ENCODE results near the gene USP21.

DNA sequence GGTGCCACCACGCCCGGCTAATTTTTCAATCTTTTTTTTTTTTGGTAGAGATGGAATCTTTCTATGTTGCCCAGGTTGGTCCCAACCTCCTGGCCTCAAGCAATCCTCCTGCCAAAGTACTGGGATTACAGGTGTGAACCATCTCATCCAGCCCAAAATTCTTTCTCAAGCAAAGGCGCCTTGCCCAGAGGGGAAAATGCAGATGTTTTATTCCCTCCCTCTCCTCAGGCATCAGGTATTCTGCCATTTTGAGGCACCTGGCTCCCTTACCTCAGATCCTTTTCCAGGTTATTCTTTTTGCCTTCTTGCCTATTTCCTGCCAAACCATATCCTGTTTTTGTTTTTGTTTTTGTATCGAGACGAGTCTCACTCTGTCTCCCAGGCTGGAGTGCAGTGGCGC, 29.1 kb downstream of the USP21 start:
- TF ChIP-seq, protein P1, sequence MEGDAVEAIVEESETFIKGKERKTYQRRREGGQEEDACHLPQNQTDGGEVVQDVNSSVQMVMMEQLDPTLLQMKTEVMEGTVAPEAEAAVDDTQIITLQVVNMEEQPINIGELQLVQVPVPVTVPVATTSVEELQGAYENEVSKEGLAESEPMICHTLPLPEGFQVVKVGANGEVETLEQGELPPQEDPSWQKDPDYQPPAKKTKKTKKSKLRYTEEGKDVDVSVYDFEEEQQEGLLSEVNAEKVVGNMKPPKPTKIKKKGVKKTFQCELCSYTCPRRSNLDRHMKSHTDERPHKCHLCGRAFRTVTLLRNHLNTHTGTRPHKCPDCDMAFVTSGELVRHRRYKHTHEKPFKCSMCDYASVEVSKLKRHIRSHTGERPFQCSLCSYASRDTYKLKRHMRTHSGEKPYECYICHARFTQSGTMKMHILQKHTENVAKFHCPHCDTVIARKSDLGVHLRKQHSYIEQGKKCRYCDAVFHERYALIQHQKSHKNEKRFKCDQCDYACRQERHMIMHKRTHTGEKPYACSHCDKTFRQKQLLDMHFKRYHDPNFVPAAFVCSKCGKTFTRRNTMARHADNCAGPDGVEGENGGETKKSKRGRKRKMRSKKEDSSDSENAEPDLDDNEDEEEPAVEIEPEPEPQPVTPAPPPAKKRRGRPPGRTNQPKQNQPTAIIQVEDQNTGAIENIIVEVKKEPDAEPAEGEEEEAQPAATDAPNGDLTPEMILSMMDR (IDR thresholded peaks at IDR 0.05), result no peak
- no peak for TF ChIP-seq POLR2A (IDR thresholded peaks at IDR 0.05)
